ENCODE results near the gene CTXN2. TPM values are rescaled to one million over a fixed set of nuclear protein-coding genes. Genes with fewer than 3 reads are reported as not detected.

Gene CTXN2
- not detected in 5 replicates for total RNA-seq (2022; extraction: Qiagen RNA extraction; ENCODE audit: low read depth)

GRCh38 chr15:48191574-48192225 lies at the start of gene CTXN2:
CTXN2 (plus strand) TSS chr15:48191665; CDS start chr15:48201301, 9,636 bp downstream.

GRCh38 chr15:48177766-48178647 lies 13.5 kb upstream of the CTXN2 start, which contains the start of gene MYEF2:
MYEF2 (minus strand) TSS chr15:48178295; CDS start chr15:48178237, 58 bp downstream.

GRCh38 chr15:48205981-48206380 lies 14.5 kb downstream of the CTXN2 start, which contains the start of gene SLC12A1:
SLC12A1 (plus strand) TSS chr15:48206302; CDS start chr15:48207720, 1,418 bp downstream.

Other genes with a start within 250 kb of the CTXN2 start
- not detected in 5 replicates for gene SLC24A5, start 70.7 kb upstream of the CTXN2 start, total RNA-seq (2022; extraction: Qiagen RNA extraction; ENCODE audit: low read depth)
- 14.3 to 21.2 TPM (median 18.6 TPM) in 5 replicates for gene MYEF2, start 13.4 kb upstream of the CTXN2 start, total RNA-seq (2022; extraction: Qiagen RNA extraction; ENCODE audit: low read depth)
- not detected in 5 replicates for gene SLC12A1, start 14.6 kb downstream of the CTXN2 start, total RNA-seq (2022; extraction: Qiagen RNA extraction; ENCODE audit: low read depth)
- 101 to 124 TPM (median 109 TPM) in 5 replicates for gene DUT, start 139.8 kb downstream of the CTXN2 start, total RNA-seq (2022; extraction: Qiagen RNA extraction; ENCODE audit: low read depth)